ENCODE results near the gene COLEC12.

DNA sequence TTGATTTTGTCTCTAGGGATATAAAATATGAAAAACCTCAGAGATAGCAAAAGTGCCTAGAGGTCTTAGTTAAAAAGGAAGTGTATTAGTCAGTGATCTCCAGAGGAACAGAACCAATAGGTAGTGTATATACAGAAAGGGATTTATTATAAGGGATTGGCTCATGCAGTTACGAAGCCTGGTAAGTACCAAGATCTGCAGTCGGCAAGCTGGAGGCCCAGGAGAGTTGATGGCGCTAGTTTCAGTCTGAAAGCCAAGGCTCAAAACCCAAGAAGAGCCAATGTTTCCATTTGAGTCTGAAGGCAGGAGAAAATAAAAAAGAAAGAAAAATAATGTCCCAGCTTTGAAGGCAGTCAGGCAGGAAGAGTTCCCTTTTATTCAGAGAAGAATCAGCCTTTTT, 93.3 kb downstream of the COLEC12 start:
- TF ChIP-seq, protein P1, sequence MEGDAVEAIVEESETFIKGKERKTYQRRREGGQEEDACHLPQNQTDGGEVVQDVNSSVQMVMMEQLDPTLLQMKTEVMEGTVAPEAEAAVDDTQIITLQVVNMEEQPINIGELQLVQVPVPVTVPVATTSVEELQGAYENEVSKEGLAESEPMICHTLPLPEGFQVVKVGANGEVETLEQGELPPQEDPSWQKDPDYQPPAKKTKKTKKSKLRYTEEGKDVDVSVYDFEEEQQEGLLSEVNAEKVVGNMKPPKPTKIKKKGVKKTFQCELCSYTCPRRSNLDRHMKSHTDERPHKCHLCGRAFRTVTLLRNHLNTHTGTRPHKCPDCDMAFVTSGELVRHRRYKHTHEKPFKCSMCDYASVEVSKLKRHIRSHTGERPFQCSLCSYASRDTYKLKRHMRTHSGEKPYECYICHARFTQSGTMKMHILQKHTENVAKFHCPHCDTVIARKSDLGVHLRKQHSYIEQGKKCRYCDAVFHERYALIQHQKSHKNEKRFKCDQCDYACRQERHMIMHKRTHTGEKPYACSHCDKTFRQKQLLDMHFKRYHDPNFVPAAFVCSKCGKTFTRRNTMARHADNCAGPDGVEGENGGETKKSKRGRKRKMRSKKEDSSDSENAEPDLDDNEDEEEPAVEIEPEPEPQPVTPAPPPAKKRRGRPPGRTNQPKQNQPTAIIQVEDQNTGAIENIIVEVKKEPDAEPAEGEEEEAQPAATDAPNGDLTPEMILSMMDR (conservative IDR thresholded peaks at IDR 0.05), result no peak
- TF ChIP-seq ZFX (IDR thresholded peaks at IDR 0.05), result no peak
